Measurements from ENCODE around the gene AMY2A.
"Not testable (repeated sequence)": the region's sequence is repeated elsewhere in the genome, so short reads cannot be mapped to it uniquely, and the experiment has no call there.

GRCh38 chr1:103654133-103654532 lies 36.9 kb downstream of the AMY2A start:
- not testable (repeated sequence) for TF ChIP-seq CTCF, POLR2A (IDR thresholded peaks at IDR 0.05)
